OCI-LY3 (cell line): ENCODE results near the gene KRT27.

ENCODE experiments used
- EZH2phosphoT487 ChIP-seq: fragments of 200-600 bp; shearing (Covaris generic); IDR thresholded peaks from 2 replicates; pipeline ENCODE4 v1.6.1; 2018; ENCODE audit warnings: antibody characterized with exemption, mixed run types, low read depth
- TF ChIP-seq, protein P1 (sequence below): fragments of 200-600, 300-600 bp; sonication (generic); IDR thresholded peaks from 2 replicates; pipeline ENCODE4 v1.5.1; 2014; ENCODE audit warnings: antibody characterized with exemption, low read length, low read depth

DNA sequence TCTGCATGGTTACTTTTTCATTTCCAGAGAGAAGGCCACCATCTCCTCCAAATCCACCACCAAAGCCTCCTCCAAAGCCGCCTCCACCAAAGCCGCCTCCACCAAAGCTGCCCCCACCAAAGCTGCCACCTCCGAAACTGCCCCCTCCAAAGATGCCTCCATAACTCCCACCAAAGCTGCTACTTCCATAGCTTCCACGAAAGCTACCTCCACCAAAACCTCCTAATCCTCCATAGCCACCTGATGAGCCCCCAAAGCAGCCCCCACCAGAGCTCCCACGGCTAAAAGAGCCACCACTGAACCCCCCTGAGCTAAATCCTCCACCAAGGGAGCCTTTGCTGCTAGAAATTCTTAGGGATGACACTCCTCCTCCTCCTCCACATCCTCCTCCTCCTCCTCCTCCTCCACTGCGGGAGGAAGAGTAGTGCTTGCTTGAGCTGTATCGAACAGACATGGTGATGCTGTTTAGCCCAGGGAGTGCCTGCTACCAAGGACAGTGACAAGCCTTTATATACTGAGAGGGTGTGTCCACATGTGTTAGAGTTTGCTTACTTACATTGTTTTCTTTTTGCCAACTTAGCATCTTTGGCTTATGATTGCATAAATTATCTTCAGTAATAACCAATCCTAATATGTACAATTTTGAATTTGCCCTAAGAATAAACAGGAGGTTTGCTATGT lies 39.9 kb upstream of the KRT27 start, which contains the start of gene KRT10:
- TF ChIP-seq, protein P1, sequence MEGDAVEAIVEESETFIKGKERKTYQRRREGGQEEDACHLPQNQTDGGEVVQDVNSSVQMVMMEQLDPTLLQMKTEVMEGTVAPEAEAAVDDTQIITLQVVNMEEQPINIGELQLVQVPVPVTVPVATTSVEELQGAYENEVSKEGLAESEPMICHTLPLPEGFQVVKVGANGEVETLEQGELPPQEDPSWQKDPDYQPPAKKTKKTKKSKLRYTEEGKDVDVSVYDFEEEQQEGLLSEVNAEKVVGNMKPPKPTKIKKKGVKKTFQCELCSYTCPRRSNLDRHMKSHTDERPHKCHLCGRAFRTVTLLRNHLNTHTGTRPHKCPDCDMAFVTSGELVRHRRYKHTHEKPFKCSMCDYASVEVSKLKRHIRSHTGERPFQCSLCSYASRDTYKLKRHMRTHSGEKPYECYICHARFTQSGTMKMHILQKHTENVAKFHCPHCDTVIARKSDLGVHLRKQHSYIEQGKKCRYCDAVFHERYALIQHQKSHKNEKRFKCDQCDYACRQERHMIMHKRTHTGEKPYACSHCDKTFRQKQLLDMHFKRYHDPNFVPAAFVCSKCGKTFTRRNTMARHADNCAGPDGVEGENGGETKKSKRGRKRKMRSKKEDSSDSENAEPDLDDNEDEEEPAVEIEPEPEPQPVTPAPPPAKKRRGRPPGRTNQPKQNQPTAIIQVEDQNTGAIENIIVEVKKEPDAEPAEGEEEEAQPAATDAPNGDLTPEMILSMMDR: no peak
- TF ChIP-seq EZH2phosphoT487: no peak
